GM23338 (cell line): Measurements from ENCODE around the gene PCTP. TPM values are rescaled to one million over a fixed set of nuclear protein-coding genes. Genes with fewer than 3 reads are reported as not detected.

Source experiments
- ATAC-seq: fragments of 200-7000 bp; cut with Tn5 transposase; 3 replicates; pipeline ENCODE4 v1.9.1; 2020
- DNase-seq: peaks from one replicate; pipeline ENCODE4 v3.0.0-alpha.2; 2015; ENCODE audit warnings: low spot score
- H2AFZ ChIP-seq: fragments of 200-600 bp; sonication (generic); 2 replicates; pipeline ENCODE4 v1.8.0; 2016; ENCODE audit warnings: antibody characterized with exemption, mild to moderate bottlenecking, moderate library complexity
- H3F3A ChIP-seq: fragments of 200-600 bp; sonication (generic); replicated peaks from 2 replicates; pipeline ENCODE4 v1.8.0; 2017; ENCODE audit warnings: antibody characterized with exemption, mixed run types, low read depth
- H3K27ac ChIP-seq: fragments of 200-600 bp; sonication (generic); 2 replicates; pipeline ENCODE4 v1.6.1; 2016; ENCODE audit warnings: low read depth
- H3K27me3 ChIP-seq: fragments of 200-600 bp; sonication (generic); 2 replicates; pipeline ENCODE4 v1.8.0; 2016; ENCODE audit warnings: mild to moderate bottlenecking, mixed run types, moderate library complexity; ENCODE audit not compliant: insufficient read depth
- H3K36me3 ChIP-seq: fragments of 200-600 bp; sonication (generic); 2 replicates; pipeline ENCODE4 v1.8.0; 2016; ENCODE audit warnings: mild to moderate bottlenecking; ENCODE audit not compliant: insufficient read depth
- H3K4me1 ChIP-seq: fragments of 200-600 bp; sonication (generic); 2 replicates; pipeline ENCODE4 v1.8.0; 2016; ENCODE audit warnings: mild to moderate bottlenecking, moderate library complexity; ENCODE audit not compliant: insufficient read depth
- H3K4me2 ChIP-seq: fragments of 200-600 bp; sonication (generic); 2 replicates; pipeline ENCODE4 v1.7.1; 2017; ENCODE audit warnings: mixed run types
- H3K4me3 ChIP-seq: fragments of 200-600 bp; sonication (generic); 2 replicates; pipeline ENCODE4 v1.6.1; 2016; ENCODE audit warnings: mixed run types
- H3K79me2 ChIP-seq: fragments of 200-600 bp; sonication (generic); replicated peaks from 2 replicates; pipeline ENCODE4 v1.8.0; 2017; ENCODE audit warnings: mild to moderate bottlenecking; ENCODE audit not compliant: insufficient read depth
- H3K9me2 ChIP-seq: fragments of 200-600 bp; sonication (generic); 2 replicates; pipeline ENCODE4 v1.8.0; 2017; ENCODE audit not compliant: insufficient read depth
- H4K20me1 ChIP-seq: fragments of 200-600 bp; sonication (generic); replicated peaks from 2 replicates; pipeline ENCODE4 v1.8.0; 2017; ENCODE audit warnings: mild to moderate bottlenecking; ENCODE audit not compliant: insufficient read depth
- H3K27ac Mint-ChIP-seq: 2 replicates; pipeline ENCODE4 v1.8.0; 2020; ENCODE audit warnings: inconsistent platforms, mild to moderate bottlenecking, moderate library complexity, mixed read lengths
- H3K27me3 Mint-ChIP-seq: 3 replicates; pipeline ENCODE4 v1.8.0; 2022; ENCODE audit warnings: low read depth, mild to moderate bottlenecking, moderate library complexity, mixed read lengths, inconsistent platforms; ENCODE audit not compliant: insufficient read depth, poor library complexity
- H3K36me3 Mint-ChIP-seq: 3 replicates; pipeline ENCODE4 v1.8.0; 2021; ENCODE audit warnings: low read depth, mild to moderate bottlenecking, inconsistent platforms, moderate library complexity, mixed read lengths
- H3K4me1 Mint-ChIP-seq: 3 replicates; pipeline ENCODE4 v1.8.0; 2020; ENCODE audit warnings: mild to moderate bottlenecking, inconsistent platforms, mixed read lengths
- H3K4me3 Mint-ChIP-seq: 3 replicates; pipeline ENCODE4 v1.8.0; 2021; ENCODE audit warnings: moderate library complexity, mild to moderate bottlenecking, inconsistent platforms, mixed read lengths
- H3K9me3 Mint-ChIP-seq: 3 replicates; pipeline ENCODE4 v1.8.0; 2020; ENCODE audit warnings: moderate library complexity, mild to moderate bottlenecking, inconsistent platforms, mixed read lengths
- CREB1 ChIP-seq: fragments of 250-450 bp; sonication (Bioruptor Pico); IDR thresholded peaks from 2 replicates; pipeline ENCODE4 v1.5.0; 2020; ENCODE audit warnings: low read depth, mild to moderate bottlenecking, moderate library complexity
- EZH2 ChIP-seq: fragments of 200-600 bp; sonication (generic); IDR thresholded peaks from one replicate; pipeline ENCODE4 v1.8.0; 2017; ENCODE audit warnings: antibody characterized with exemption, mild to moderate bottlenecking, low read depth; ENCODE audit not compliant: unreplicated experiment
- EZH2phosphoT487 ChIP-seq: fragments of 200-600 bp; sonication (generic); IDR thresholded peaks from one replicate; pipeline ENCODE4 v1.8.1; 2018; ENCODE audit warnings: antibody characterized with exemption; ENCODE audit not compliant: unreplicated experiment
- JUNB ChIP-seq: IDR thresholded peaks from one replicate; pipeline ENCODE4 v1.6.1; 2016; ENCODE audit warnings: antibody characterized with exemption; ENCODE audit not compliant: unreplicated experiment
- NANOG ChIP-seq: IDR thresholded peaks from 2 replicates; pipeline ENCODE4 v1.6.1; 2016; ENCODE audit warnings: antibody characterized with exemption, borderline replicate concordance
- POLR2AphosphoS5 ChIP-seq: IDR thresholded peaks from 2 replicates; pipeline ENCODE4 v1.6.1; 2016; ENCODE audit warnings: antibody characterized with exemption, low read depth
- STAT1 ChIP-seq: IDR thresholded peaks from one replicate; pipeline ENCODE4 v1.6.1; 2016; ENCODE audit warnings: antibody characterized with exemption; ENCODE audit not compliant: unreplicated experiment
- ZNF114 ChIP-seq: fragments of 250-450 bp; sonication (Bioruptor Pico); IDR thresholded peaks from 2 replicates; pipeline ENCODE4 v1.5.0; 2020; ENCODE audit warnings: mild to moderate bottlenecking, moderate library complexity
- ZNF331 ChIP-seq: fragments of 250-450 bp; sonication (Bioruptor Pico); IDR thresholded peaks from 2 replicates; pipeline ENCODE4 v1.5.0; 2020; ENCODE audit warnings: low read depth, mild to moderate bottlenecking, moderate library complexity
- polyA plus RNA-seq: library from polyadenylated mRNA; unstranded; fragments of >200 nt; fragmentation: Nextera tagmentation; extraction: Ambion mirVana; gene quantifications from 2 replicates; pipeline ENCODE4 v1.2.1, GENCODE V29; 2016
- total RNA-seq: library from RNA; depleted of rRNA; stranded (reverse); fragments of >200 nt; shearing (Covaris generic); gene quantifications from 2 replicates; pipeline ENCODE4 v1.2.3, GENCODE V29; 2014
- TF ChIP-seq, protein P1 (sequence below): fragments of 250-450 bp; sonication (Bioruptor Pico); IDR thresholded peaks from 2 replicates; pipeline ENCODE4 v1.5.0; 2020; ENCODE audit warnings: mild to moderate bottlenecking, moderate library complexity
- TF ChIP-seq, protein P2 (sequence below), 2 experiments: fragments of 200-600 bp in 1 of 2; sonication (generic) in 1 of 2; conservative IDR thresholded peaks; 2 replicates each; pipeline versions ENCODE4 v1.5.1 to v1.6.1; 2016 to 2017; ENCODE audit warnings: antibody characterized with exemption in 2 of 2, low read depth in 2 of 2, mild to moderate bottlenecking in 2 of 2, moderate library complexity in 1 of 2
- TF ChIP-seq, protein P3 (sequence below): IDR thresholded peaks from 2 replicates; pipeline ENCODE4 v1.6.1; 2016; ENCODE audit warnings: antibody characterized with exemption
- TF ChIP-seq, protein P4 (sequence below): IDR thresholded peaks from one replicate; pipeline ENCODE4 v1.6.1; 2018; ENCODE audit warnings: antibody characterized with exemption; ENCODE audit not compliant: unreplicated experiment

PCTP gene
- total and polyA plus RNA-seq, 2 experiments from 2014 or later = 6.4 to 12.3 TPM

DNA sequence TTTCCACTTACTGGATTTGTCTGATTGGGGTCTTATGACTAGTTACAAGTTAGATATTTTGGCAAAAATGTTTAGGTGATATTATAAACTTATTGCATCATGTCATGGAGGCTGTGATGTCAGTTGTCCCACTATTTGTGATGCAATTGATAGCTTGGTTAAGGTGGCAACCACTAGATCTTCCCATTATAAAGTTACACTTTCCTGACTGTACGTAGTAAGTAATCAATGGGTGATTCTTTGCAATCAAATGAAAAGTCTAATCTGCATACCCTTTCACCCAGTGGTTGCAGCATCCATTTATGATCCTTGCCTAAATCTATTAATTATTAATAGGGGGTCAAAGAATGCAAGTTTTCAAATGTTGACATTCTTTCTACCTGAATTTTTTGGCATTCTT is 4.4 kb upstream of the PCTP start:
- no peaks in the 10 kb centered on the region for H3K9me3 Mint-ChIP-seq
- Histone ChIP-seq H3K79me2 (no peaks in the 10 kb centered on the region), H4K20me1 (no peaks in the 10 kb centered on the region), H3K4me3 (no peak overlapping the region), H3K27me3 (no peaks in the 10 kb centered on the region), H3K27ac (no peak overlapping the region), H3K4me1 (no peaks in the 10 kb centered on the region), H3K9me2 (0 out of 2 replicates have a peak, but pooled peaks cover 5% of the 10 kb centered on the region), H2AFZ (no peak overlapping the region), H3K36me3 (no peaks in the 10 kb centered on the region), H3F3A (no peaks in the 10 kb centered on the region), H3K4me2 (no peak overlapping the region)
- H3K27ac Mint-ChIP-seq = no peak overlapping the region
- ATAC-seq (no peak), DNase-seq (no peak)
- peaks cover under 1% of the 10 kb centered on the region for H3K27me3 Mint-ChIP-seq
- TF ChIP-seq EZH2phosphoT487 = no peak
- TF ChIP-seq, protein P1, sequence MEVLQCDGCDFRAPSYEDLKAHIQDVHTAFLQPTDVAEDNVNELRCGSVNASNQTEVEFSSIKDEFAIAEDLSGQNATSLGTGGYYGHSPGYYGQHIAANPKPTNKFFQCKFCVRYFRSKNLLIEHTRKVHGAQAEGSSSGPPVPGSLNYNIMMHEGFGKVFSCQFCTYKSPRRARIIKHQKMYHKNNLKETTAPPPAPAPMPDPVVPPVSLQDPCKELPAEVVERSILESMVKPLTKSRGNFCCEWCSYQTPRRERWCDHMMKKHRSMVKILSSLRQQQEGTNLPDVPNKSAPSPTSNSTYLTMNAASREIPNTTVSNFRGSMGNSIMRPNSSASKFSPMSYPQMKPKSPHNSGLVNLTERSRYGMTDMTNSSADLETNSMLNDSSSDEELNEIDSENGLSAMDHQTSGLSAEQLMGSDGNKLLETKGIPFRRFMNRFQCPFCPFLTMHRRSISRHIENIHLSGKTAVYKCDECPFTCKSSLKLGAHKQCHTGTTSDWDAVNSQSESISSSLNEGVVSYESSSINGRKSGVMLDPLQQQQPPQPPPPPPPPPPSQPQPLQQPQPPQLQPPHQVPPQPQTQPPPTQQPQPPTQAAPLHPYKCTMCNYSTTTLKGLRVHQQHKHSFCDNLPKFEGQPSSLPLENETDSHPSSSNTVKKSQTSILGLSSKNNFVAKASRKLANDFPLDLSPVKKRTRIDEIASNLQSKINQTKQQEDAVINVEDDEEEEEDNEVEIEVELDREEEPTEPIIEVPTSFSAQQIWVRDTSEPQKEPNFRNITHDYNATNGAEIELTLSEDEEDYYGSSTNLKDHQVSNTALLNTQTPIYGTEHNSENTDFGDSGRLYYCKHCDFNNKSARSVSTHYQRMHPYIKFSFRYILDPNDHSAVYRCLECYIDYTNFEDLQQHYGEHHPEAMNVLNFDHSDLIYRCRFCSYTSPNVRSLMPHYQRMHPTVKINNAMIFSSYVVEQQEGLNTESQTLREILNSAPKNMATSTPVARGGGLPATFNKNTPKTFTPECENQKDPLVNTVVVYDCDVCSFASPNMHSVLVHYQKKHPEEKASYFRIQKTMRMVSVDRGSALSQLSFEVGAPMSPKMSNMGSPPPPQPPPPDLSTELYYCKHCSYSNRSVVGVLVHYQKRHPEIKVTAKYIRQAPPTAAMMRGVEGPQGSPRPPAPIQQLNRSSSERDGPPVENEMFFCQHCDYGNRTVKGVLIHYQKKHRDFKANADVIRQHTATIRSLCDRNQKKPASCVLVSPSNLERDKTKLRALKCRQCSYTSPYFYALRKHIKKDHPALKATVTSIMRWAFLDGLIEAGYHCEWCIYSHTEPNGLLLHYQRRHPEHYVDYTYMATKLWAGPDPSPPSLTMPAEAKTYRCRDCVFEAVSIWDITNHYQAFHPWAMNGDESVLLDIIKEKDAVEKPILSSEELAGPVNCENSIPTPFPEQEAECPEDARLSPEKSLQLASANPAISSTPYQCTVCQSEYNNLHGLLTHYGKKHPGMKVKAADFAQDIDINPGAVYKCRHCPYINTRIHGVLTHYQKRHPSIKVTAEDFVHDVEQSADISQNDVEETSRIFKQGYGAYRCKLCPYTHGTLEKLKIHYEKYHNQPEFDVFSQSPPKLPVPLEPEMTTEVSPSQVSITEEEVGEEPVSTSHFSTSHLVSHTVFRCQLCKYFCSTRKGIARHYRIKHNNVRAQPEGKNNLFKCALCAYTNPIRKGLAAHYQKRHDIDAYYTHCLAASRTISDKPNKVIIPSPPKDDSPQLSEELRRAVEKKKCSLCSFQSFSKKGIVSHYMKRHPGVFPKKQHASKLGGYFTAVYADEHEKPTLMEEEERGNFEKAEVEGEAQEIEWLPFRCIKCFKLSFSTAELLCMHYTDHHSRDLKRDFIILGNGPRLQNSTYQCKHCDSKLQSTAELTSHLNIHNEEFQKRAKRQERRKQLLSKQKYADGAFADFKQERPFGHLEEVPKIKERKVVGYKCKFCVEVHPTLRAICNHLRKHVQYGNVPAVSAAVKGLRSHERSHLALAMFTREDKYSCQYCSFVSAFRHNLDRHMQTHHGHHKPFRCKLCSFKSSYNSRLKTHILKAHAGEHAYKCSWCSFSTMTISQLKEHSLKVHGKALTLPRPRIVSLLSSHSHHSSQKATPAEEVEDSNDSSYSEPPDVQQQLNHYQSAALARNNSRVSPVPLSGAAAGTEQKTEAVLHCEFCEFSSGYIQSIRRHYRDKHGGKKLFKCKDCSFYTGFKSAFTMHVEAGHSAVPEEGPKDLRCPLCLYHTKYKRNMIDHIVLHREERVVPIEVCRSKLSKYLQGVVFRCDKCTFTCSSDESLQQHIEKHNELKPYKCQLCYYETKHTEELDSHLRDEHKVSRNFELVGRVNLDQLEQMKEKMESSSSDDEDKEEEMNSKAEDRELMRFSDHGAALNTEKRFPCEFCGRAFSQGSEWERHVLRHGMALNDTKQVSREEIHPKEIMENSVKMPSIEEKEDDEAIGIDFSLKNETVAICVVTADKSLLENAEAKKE = no peak
- no peak for TF ChIP-seq CREB1
- TF ChIP-seq, protein P2, sequence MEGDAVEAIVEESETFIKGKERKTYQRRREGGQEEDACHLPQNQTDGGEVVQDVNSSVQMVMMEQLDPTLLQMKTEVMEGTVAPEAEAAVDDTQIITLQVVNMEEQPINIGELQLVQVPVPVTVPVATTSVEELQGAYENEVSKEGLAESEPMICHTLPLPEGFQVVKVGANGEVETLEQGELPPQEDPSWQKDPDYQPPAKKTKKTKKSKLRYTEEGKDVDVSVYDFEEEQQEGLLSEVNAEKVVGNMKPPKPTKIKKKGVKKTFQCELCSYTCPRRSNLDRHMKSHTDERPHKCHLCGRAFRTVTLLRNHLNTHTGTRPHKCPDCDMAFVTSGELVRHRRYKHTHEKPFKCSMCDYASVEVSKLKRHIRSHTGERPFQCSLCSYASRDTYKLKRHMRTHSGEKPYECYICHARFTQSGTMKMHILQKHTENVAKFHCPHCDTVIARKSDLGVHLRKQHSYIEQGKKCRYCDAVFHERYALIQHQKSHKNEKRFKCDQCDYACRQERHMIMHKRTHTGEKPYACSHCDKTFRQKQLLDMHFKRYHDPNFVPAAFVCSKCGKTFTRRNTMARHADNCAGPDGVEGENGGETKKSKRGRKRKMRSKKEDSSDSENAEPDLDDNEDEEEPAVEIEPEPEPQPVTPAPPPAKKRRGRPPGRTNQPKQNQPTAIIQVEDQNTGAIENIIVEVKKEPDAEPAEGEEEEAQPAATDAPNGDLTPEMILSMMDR (conservative IDR thresholded peaks at IDR 0.05; ENCODE audit: low read depth in 2 of 2) = no peak
- TF ChIP-seq, protein P3, sequence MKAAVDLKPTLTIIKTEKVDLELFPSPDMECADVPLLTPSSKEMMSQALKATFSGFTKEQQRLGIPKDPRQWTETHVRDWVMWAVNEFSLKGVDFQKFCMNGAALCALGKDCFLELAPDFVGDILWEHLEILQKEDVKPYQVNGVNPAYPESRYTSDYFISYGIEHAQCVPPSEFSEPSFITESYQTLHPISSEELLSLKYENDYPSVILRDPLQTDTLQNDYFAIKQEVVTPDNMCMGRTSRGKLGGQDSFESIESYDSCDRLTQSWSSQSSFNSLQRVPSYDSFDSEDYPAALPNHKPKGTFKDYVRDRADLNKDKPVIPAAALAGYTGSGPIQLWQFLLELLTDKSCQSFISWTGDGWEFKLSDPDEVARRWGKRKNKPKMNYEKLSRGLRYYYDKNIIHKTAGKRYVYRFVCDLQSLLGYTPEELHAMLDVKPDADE = no peak
- no peak for TF ChIP-seq ZNF331 (CRISPR knock-in tag)
- TF ChIP-seq NANOG = no peak
- TF ChIP-seq JUNB = no peak
- no peak for TF ChIP-seq STAT1
- no peak for TF ChIP-seq POLR2AphosphoS5
- no peak for TF ChIP-seq EZH2
- TF ChIP-seq, protein P4, sequence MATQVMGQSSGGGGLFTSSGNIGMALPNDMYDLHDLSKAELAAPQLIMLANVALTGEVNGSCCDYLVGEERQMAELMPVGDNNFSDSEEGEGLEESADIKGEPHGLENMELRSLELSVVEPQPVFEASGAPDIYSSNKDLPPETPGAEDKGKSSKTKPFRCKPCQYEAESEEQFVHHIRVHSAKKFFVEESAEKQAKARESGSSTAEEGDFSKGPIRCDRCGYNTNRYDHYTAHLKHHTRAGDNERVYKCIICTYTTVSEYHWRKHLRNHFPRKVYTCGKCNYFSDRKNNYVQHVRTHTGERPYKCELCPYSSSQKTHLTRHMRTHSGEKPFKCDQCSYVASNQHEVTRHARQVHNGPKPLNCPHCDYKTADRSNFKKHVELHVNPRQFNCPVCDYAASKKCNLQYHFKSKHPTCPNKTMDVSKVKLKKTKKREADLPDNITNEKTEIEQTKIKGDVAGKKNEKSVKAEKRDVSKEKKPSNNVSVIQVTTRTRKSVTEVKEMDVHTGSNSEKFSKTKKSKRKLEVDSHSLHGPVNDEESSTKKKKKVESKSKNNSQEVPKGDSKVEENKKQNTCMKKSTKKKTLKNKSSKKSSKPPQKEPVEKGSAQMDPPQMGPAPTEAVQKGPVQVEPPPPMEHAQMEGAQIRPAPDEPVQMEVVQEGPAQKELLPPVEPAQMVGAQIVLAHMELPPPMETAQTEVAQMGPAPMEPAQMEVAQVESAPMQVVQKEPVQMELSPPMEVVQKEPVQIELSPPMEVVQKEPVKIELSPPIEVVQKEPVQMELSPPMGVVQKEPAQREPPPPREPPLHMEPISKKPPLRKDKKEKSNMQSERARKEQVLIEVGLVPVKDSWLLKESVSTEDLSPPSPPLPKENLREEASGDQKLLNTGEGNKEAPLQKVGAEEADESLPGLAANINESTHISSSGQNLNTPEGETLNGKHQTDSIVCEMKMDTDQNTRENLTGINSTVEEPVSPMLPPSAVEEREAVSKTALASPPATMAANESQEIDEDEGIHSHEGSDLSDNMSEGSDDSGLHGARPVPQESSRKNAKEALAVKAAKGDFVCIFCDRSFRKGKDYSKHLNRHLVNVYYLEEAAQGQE = no peak
- TF ChIP-seq ZNF114 (CRISPR knock-in tag) = no peak
- H3K4me1 Mint-ChIP-seq = peaks cover 6% of the 10 kb centered on the region; the same call in 2 of the 3 replicates
- no peaks in the 10 kb centered on the region for H3K36me3 Mint-ChIP-seq
- no peak overlapping the region for H3K4me3 Mint-ChIP-seq
